ENCODE data around the gene STPG1.
A peak's percentile ranks its signal among the peaks of the same experiment; 100 is the strongest.
"Not testable (repeated sequence)": the region's sequence is repeated elsewhere in the genome, so short reads cannot be mapped to it uniquely, and the experiment has no call there.

STPG1 gene, protein sequence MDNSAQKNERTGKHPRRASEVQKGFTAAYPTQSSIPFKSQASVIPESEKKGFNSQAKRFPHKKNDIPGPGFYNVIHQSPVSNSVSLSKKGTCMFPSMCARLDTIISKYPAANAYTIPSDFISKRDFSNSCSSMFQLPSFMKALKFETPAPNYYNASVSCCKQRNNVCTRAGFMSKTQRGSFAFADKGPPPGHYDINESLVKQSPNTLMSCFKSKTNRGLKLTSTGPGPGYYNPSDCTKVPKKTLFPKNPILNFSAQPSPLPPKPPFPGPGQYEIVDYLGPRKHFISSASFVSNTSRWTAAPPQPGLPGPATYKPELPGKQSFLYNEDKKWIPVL

DNA sequence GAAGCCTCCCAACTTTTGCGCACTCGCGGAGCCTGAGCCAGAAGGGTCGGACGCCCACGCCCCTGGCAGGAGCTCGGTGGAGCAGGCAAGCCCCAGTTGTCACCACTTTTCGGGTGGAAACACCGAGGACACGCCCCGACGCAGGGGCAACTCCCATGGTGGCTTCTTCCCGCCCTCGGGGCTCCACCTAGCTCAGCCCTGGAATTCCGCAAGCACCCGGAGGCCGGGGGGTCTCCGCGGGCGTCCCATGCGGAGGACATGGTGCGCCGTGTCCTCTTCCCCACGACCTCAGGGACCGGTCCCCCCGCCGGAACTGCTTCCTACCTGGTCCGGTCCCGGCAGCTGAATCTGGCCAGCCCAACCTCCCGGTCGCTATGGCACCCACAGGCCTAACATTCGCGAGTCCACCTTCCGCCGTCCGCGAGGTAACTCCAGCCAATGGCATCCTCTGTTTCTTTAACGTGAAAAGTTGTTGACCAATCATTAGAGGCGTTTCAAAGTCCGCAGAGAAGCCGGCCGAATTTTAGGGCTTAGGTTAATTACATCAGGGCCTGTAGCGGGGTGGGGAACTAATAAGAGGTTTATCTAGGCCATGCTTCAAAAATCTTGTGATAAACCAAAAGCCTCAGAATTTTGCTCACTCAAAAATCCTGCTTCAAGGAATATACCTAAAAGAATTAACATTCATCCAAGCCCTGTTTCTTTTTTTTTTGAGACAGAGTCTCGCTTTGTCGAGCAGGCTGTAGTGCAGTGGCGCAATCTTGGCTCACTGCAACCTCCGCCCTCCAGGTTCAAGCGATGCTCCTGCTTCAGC is at the start of gene STPG1:
STPG1 (minus strand) TSS at position 433 of the 814 bp plus-strand sequence. CDS start 12,394 bp downstream, outside the sequence.
- DNase-seq: peak; percentile 84

DNA sequence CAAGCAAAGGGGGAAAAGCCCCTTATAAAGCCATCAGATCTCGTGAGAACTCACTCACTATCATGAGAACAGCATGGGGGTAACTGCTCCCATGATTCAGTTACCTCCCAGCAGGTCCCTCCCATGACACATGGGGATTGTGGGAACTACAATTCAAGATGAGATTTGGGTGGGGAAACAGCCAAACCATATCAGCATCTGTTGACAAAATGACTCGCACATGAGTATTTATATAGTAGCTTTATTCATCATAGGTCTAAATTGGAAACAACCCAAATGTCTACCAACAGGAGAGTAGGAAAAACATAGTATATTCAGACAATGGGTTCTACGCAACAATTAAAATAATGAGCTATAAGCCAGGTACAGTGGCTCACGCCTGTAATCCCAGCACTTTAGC is 48.5 kb upstream of the STPG1 start:
- not testable (repeated sequence) for DNase-seq

DNA sequence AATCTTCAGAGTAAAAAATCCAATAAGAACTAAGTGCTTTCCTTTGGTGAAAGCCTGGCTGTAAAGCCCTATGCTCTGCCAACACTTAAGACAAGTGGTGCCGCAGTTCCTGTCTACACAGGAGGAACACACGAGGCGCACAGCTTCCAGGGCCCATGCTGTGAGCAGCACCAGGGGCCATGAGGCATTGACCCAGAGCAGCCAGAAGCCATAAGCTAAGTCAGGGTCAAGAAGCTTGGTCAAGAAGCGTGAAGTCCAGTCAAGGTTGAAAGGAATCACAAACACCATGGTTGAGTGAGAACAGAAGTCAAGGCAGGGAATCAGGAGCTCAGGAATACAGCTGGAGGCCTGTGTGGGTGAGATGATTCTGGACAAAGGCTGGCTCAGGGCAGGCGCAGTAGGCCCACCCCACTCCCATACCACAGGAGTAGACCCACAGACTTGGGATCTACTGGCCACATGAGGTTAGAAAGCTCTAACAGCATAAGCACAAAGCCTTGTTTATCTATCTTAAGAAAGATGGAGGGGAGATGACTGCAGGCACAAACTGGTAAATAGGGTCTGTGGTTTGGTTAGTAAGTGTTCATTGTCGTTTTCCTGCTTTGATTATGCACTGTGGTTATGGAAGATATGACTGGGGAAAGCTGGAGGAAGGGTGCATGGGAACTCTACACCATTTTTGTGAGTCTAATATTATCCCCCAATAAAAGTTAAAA is 46.1 kb upstream of the STPG1 start:
- no peak for DNase-seq

DNA sequence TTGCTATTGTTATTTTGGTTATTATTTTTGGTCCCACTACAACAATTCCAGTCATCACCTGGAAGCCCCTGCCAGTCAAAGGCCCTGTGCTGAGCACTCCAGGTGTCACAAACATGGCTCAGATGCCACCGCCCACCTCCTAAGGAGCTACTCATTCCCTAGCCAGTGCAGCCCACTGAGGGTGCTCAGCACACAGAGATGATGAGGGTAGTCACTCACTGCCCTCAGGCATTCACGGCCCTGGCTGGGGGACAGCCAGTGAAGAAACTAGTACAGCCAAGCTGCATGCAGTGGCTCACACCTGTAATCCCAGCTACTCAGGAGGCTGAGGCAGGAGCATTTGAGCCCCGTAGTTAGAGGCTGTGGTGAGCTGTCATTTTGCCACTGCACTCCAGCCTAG is 44.3 kb upstream of the STPG1 start:
- DNase-seq: no peak

DNA sequence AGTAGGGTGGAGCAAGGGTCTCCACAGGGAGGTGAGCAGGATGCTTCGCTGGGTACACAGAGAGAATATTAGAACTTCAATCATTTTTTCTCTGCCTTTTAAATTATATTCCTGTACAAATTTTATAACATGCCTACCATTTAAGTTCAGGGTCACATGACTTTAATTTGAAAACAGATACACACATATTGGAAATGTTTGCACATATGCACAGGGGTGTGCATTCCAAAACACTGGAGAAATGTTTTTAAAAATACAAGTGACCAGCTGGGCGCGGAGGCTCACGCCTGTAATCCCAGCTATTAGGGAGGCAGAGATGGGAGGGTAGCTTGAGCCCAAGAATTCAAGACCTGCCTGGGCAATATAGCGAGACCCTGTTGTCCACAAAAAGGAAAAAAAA is 41.7 kb upstream of the STPG1 start:
- no peak for DNase-seq

DNA sequence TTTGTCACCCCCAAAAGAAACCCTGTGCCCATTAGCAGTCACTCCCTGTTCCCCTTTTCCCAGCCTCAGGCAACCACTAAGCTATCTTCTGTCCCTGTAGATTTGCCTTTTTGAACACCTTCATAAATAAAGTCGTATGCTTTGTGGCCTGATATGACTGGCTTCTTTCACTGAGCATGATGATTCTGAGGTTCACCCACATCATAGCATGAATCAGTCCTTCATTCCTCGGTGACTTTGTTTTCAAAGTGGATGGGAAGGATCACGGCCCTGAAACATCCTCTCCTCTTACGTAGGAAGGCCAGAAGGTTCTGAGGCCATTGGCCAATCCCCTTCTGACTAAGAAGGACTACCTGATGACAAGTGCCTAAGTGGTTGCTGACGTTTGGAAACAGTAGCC is 41.1 kb upstream of the STPG1 start:
- DNase-seq: no peak

DNA sequence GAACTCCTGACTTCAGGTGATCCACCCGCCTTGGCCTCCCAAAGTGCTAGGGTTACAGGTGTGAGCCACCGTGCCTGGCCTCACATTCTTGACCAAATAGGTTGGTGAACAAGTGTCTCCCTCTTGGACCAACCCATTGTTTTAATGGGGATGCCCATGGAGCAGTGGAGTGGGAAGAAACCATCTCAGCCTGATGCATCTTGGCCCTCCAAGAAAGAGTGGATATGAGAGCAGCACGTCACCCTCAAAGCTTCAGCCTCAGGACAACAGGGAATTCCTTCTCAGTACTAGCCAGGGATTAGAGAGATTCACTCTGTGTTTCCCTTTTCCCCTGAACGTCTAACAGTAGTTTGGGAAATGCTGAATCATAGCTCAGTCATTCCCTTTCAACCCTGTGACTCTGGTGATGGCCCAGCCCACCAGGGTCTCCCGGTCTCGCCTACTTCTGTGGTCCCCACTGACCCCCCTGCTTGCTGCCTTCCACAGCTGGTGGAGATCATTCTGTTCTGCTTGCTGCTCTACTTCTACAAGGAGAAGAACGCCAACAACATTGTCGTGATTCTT is 39.4 kb upstream of the STPG1 start:
- DNase-seq: no peak

DNA sequence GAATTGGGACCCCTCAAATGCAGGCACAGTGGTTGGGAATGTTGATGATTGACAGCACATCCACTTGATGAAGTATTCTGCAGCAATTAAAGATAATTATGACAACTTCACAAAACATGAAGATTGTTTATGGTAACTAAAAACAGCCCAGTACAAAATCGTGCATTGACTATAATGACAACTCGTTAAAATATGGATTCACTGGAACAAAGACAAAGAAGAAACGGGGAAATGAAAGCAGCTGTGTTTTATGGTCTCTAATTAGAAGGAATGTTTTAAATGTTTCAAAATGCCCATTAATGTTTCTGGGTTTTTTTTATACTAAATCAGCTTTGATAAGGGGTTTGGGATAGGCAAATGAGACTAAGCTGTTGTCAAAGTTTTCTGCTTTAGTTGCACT is 38.2 kb upstream of the STPG1 start:
- no peak for DNase-seq

DNA sequence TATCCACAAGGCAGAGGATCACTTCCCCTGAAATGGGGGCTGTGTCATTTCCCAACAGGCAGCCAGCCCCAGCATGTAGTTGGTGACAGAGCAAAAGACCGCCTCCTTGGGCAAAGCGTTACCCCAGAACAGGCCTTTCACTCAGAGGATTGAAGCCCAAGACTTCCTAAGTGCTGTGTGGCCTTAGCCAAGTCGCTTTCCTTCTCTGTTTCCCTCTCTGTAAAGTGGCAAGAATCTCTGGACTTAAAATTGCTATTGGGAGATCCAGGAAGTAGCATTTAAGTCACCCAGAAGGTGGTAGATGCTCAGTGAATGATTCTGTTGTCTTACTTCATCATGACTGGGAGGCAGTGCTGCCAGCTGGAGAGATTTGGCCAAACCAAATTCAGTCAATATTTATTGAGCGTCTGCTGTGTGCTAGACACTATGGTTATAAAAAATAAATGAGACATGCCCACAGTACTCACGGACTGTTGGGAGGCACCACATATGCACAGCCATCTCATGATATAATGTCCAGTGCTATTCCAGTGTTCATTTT is 37.3 kb upstream of the STPG1 start:
- DNase-seq: no peak

DNA sequence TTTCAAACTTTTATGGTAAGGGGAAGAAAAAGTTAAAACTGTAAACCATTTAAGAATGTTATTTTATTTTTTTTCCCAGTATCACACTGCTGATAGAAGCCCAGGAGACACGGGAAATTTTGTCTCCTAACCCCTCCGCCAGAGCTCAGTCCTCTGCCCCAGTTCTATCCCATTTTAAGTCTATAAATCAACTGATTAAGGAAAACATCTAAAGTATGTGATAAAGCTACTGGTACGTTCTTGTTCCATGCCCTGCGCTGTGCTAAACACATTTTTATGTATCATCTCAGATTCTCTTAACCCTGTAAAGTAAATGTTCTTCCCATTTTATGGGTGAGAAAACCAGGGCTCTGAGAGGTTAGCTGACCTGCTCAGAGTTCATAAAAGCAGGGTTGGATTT is 36.7 kb upstream of the STPG1 start:
- no peak for DNase-seq

DNA sequence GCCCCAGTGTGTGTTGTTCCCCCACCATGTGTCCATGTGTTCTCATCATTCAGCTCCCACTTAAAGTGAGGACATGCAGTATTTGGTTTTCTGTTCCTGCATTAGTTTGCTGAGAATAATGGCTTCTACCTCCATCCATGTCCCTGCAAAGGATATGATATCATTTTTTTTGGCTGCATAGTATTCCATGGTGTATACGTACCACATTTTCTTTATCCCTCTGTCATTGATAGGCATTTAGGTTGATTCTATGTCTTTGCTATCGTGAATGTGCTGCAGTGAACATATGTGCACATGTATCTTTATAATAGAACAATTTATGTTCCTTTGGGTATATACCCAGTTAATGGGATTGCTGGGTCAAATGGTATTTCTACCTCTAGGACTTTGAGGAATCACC is 32.9 kb upstream of the STPG1 start:
- DNase-seq: not testable (repeated sequence)

DNA sequence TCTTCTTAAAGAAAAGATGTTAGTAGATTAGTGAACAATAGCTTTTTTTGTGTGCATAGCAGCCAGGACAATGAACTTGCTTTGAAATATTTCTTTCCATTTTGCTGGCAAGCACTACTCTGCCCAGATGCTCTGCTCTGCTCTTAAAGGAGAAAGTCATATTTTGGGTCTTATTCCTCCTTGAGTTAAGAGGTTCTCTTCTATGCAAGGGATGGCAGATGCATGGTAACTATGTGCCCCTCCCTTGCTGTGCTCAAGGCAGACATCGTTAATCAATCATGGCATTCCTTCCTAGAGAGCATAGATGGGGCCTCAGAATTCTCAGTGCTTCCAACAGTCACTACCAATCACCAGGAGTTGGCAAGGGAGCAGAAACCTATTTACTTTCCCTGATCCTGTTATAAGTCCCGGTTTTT is 29.7 kb upstream of the STPG1 start:
- no peak for DNase-seq

DNA sequence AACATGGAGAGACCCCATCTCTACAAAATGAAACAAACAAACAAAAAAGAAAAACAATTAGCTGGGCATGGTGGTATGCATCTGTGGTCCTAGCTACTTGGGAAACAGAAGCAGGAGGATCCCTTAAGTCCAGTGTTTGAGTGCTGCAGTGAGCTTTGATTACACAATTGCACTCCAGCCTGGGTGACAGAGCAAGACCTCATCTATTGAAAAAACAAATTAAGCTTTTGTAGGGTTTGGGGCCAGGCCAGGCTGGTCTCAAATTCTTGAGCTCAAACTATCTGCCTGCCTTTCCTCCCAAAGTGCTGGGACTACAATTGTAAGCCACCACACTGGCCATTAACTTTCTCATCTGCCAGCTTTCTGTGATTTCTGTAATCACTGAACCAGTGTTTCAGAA is 29.2 kb upstream of the STPG1 start:
- DNase-seq: no peak

DNA sequence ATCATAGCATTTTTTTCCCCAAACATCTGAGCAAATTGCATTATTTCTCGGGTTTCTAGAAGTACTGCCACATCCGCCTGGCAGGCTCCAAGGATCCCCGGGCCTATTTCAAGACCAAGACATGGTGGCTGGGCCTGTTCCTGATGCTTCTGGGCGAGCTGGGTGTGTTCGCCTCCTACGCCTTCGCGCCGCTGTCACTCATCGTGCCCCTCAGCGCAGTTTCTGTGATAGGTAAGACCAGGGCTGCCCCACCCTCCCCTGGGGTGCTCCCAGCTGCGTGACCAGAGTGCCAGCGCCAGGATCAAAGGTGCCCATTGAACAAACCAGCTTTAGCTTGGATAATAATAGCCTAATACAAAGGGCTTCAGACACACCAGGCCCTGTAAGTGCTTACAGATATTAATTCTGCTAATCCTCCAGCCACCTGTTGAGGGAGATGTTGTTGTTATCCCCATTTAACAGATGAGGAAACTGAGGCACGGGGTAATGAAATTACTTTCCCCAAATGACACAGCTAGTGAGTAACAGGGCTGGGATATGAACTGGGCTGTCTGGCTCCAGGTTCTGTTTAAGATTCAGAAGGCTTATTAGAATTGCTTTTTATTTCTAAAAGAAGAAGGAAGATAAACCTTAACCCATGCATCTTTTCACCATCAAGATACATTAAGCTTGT is 28.6 kb upstream of the STPG1 start:
- no peak for DNase-seq

DNA sequence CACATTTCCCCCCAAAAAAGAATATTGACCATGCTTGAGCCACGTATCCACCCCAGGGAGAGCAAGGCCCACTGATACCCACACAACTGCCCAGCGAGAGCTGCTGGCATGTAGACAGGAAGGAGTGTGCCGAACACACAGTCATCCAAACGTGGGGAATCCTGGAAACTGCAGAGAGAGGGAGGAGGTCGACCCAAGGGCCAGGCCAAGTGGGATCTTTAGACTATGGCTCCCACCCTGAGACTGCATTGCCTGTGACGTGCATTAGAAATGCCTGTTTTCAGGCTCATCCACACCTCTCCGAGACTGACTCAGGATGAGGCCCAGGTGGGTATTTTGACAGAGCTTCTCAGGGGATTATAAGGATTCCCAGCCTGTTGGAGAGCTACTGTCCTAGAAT is 27.9 kb upstream of the STPG1 start:
- no peak for DNase-seq

DNA sequence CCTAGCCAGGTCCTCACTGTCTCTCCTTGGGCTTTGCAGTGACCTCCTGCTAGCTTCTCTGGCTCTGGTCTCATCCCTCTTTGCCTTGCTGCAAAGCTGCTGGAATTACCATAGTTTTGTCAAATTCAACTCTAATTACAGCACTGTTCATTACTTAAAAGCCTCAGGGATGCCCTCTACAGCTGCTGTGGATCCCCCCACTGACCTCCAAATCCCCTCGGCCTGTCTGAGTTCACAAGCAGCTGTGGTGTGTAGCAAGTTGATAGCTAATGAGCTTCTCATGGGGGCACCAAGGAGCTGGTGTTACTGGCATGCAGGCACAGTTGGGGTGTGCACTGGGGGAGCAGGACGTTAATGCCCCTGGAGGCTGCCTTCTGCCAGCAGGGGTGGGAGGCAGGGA is 26.9 kb upstream of the STPG1 start:
- no peak for DNase-seq

DNA sequence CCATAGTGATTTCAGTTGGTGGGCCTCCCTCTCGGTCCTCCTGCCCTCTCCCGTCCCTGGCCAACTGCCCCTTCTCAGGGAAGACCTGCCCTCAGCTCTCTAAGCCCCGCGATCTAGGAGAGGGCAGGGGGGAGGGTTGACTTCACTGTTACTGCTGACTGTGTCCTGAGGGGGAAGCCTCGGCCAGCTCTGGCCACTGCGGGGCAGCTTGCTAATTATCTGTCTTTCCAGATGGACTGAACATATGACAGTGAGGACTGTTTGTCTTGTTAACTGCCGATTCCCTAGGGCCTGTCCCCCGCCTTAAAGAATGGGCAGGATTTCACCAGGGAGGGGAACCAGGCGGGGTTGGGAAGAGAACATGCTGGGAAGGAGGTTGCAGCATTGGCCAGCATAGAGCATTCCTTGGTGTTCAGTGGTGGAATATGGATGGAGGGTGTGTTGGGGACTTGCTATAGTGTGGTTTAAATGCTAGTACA is 24.9 kb upstream of the STPG1 start:
- peak; percentile 11 for DNase-seq

DNA sequence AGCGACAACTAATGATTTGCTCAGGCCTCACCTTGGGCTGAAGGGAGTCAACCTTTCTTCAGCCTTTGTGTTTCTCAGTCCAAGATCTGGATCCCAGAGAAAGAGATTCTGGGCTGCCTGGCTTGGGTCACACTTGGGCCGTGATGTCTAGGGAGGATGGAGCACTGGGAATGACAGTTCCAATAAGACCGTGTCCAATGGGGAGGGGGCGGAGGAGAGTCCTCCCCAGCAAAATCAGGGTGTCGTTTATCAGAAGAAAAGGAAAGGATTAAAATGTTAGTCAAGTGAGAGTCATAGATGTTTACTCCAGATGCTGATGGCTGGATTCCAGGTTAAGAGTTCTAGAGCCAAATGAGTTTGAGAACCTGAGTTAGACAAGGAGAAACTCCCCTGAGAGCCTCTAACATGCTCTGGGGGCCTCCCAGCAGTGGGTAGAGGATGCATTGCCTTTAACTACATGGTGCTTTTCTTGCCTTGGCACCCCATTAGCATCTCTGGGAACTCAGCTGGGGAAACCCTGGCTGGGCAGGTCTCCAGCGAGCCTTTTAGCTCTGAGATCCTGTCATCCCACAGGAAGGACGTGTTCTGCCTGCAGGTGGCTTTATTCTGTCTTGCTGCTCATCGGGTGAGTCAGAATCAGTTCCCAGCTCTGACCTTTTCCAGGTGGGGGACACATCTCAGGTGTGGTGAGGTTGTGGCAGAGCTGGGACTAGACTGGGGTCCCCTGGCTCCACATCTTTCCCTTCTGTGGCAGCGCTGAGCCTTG is 24.2 kb upstream of the STPG1 start:
- no peak for DNase-seq

DNA sequence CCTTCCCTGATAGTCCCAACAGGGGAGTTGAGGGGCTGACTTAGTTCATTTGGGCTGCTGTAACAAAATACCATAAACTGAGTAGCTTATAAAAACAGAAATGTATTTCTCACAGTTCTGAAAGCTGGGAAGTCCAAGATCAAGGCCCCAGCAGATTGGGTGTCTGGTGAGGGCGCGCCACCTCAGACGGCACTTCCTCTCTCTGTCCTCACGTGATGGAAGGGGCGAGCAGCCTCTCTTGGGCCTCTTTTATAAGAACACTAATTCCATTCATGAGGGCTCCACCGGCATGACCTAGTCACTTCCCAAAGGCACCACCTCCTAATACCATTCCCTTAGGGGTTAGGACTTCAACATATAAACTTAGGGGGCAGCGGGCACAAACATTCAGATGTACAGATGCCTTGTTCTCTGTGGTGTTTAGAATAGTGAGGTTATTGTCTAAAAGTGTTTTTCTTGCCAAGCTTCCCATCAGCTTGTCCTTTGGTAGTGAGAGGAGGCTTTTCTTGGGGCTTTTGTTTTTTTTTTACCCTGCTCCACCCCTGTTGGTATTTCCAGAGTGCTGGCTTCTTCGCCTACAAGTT is 22.3 kb upstream of the STPG1 start:
- no peak for DNase-seq

DNA sequence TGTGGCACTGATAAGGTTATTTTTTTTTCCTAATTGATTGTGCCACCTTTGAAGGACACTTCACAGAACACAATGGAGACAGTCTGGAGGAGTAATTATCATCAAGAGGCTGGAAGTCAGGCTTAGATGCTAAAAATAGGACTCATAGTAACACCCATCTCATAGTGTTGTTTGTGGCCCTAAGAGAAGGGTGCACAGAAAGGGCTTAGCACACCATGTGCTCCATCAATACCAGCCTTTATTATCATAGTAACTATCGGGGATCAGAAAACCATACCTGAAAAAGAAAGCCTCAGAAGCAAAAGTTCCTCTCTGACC is 13.9 kb upstream of the STPG1 start:
- DNase-seq: no peak

Data from NCI-H2171 (cell line).